MCF 10A (cell line): ENCODE results near the gene RIN3. TPM values are rescaled to one million over a fixed set of nuclear protein-coding genes. Genes with fewer than 3 reads are reported as not detected.

Source experiments
- BruUV-seq: library from RNA; stranded (reverse); fragments of 400-500 nt; replicated peaks from 2 replicates; lab custom pipeline; 2021; lab: Mats Ljungman, UMichigan
- CTCF ChIA-PET: fragments of 300-600 bp; sonication (Branson Sonifier 250); formaldehyde crosslinking; extraction: SDS; loops from one replicate; lab custom pipeline; 2021; ENCODE audit warnings: antibody characterized with exemption, inconsistent platforms; lab: Yijun Ruan, JAX
- POLR2A ChIA-PET: fragments of 300-600, 350-650 bp; sonication (Branson Sonifier 250); formaldehyde crosslinking; extraction: SDS; loops from one replicate; lab custom pipeline; 2020; ENCODE audit warnings: antibody characterized with exemption, inconsistent platforms; lab: Yijun Ruan, JAX
- DNase-seq: peaks from one replicate; pipeline ENCODE4 v3.0.0-alpha.2; 2018; ENCODE audit not compliant: unreplicated experiment
- H3K27ac Mint-ChIP-seq: one replicate; pipeline ENCODE4 v1.8.0; 2022; ENCODE audit warnings: mild to moderate bottlenecking, low read depth, mixed read lengths; ENCODE audit not compliant: unreplicated experiment
- H3K27me3 Mint-ChIP-seq: one replicate; pipeline ENCODE4 v1.8.0; 2022; ENCODE audit warnings: mixed read lengths; ENCODE audit not compliant: insufficient read depth, unreplicated experiment
- H3K36me3 Mint-ChIP-seq: one replicate; pipeline ENCODE4 v1.8.0; 2022; ENCODE audit warnings: mild to moderate bottlenecking, moderate library complexity, mixed read lengths; ENCODE audit not compliant: insufficient read depth, unreplicated experiment
- H3K4me1 Mint-ChIP-seq: one replicate; pipeline ENCODE4 v1.8.0; 2022; ENCODE audit warnings: mixed read lengths; ENCODE audit not compliant: insufficient read depth, unreplicated experiment
- H3K4me3 Mint-ChIP-seq: one replicate; pipeline ENCODE4 v1.8.0; 2022; ENCODE audit warnings: mild to moderate bottlenecking, moderate library complexity, mixed read lengths; ENCODE audit not compliant: unreplicated experiment
- H3K9me3 Mint-ChIP-seq: one replicate; pipeline ENCODE4 v1.8.0; 2022; ENCODE audit warnings: mixed read lengths; ENCODE audit not compliant: unreplicated experiment
- intact Hi-C: fragments of 100-400 bp; cut with micrococcal nuclease; formaldehyde crosslinking; loops from 2 replicates; pipeline ENCODE4 v1.14.1; 2022
- total RNA-seq: library from RNA; stranded (reverse); gene quantifications from 2 replicates; pipeline ENCODE4 v1.2.3, GENCODE V29; 2022
- TF ChIP-seq, protein P1 (sequence below): fragments of 200-600 bp; IDR thresholded peaks from one replicate; pipeline ENCODE4 v1.8.0; 2022; ENCODE audit warnings: antibody characterized with exemption, mild to moderate bottlenecking; ENCODE audit not compliant: unreplicated experiment

The RIN3 gene
- total RNA-seq, 1 experiment from 2014 or later = 14.2 TPM

DNA sequence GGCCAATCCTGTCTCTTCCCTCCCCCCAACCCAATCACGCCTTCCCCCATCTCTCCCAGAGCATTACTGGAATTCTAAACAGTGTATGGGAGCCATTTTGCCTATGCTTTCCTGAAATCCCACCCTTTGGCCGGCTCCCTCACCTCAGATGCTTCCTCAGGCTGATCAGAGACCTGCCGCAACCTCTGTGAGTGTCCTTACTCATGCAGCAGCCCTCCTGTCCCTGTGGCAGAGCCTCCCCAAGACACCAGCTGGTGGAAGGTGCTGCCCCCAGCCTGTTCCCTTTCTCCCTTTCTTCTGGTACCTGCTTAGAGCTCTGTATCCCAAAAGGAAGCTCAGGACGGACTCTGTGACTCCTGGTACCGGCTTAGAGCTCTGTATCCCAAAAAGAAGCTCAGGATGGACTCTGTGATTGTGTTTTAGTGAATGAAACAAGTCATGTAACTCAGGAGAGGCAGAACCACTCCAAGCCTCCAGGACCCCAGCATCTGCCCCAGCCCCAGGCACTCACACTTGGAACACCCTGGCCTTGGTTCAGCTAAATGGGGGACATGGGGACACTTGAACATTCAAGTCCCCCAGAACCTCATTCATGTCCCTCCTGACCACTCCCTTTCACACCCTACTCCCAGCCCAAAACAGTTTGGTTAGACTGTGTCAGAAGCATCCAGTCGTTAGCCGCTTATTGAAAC lies 29.3 kb upstream of the RIN3 start:
- ChIA-PET CTCF (interaction anchor here (0.6 to 0.7 kb wide), 2 partner anchors 32 to 155 kb away, joined by 3 read pairs; no protein-coding TSS in a partner anchor), POLR2A (no interaction called here)
- Mint-ChIP-seq H3K27me3 (no peaks in the 10 kb centered on the region), H3K4me1 (no peaks in the 10 kb centered on the region), H3K27ac (no peak overlapping the region), H3K36me3 (no peaks in the 10 kb centered on the region), H3K9me3 (no peaks in the 10 kb centered on the region), H3K4me3 (no peak overlapping the region)
- DNase-seq = no peak
- no TSS peak for BruUV-seq
- intact Hi-C loops = no loop called here
- TF ChIP-seq, protein P1, sequence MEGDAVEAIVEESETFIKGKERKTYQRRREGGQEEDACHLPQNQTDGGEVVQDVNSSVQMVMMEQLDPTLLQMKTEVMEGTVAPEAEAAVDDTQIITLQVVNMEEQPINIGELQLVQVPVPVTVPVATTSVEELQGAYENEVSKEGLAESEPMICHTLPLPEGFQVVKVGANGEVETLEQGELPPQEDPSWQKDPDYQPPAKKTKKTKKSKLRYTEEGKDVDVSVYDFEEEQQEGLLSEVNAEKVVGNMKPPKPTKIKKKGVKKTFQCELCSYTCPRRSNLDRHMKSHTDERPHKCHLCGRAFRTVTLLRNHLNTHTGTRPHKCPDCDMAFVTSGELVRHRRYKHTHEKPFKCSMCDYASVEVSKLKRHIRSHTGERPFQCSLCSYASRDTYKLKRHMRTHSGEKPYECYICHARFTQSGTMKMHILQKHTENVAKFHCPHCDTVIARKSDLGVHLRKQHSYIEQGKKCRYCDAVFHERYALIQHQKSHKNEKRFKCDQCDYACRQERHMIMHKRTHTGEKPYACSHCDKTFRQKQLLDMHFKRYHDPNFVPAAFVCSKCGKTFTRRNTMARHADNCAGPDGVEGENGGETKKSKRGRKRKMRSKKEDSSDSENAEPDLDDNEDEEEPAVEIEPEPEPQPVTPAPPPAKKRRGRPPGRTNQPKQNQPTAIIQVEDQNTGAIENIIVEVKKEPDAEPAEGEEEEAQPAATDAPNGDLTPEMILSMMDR = no peak

DNA sequence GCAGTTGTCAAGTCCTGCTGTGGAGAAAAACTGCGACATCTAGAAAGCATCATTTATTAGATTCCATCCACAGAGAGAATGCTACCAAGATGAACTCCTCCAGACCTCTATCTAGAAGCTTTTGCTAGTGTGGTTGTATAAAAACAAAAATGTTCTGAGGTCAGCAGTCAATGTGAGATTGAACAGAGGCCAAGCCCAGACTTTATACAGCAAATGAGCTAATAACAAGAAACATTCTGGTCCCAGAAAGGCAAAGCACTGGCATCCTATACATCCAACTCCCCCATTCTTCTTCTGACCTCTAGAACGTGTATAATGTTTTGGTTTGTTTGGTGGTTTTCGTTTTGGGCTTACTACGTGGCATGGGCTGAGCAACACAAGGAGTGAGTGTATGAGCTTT lies 26.7 kb upstream of the RIN3 start:
- Mint-ChIP-seq H3K27me3 (no peaks in the 10 kb centered on the region), H3K27ac (no peak overlapping the region), H3K4me1 (no peaks in the 10 kb centered on the region), H3K4me3 (no peak overlapping the region), H3K36me3 (no peaks in the 10 kb centered on the region), H3K9me3 (no peaks in the 10 kb centered on the region)
- intact Hi-C loops = no loop called here
- TF ChIP-seq, protein P1 = no peak
- POLR2A ChIA-PET = no interaction called here
- BruUV-seq = no TSS peak
- CTCF ChIA-PET = no interaction called here
- no peak for DNase-seq

DNA sequence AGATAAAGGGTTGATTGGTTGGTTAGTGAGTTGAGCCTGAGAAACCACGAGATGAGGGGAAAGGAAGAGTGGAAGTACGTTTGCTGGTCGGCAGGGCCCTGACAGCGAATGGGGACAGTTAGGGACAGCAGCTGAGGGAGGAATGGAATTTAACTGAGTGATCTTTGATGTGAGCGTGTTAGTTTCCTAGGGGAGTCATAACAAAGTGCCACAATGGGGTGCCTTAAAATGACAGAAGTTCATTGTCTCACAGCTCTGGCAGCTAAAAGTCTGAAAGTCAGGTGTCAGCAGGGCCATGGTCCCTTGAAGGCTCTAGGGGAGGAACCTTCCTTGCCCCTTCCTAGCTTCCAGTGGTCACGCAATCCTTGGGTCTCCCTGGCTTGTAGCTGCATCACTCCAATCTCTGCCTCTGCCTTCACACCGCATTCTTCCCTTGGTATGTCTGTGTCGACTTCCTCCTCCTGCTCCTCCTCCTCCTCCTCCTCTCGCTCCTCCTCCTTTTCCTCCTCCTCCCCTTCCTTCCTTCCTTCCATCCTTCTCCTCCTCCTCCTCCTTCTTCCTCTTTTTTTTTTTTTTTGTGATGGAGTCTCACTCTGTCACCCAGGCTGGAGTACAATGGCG lies 26.0 kb upstream of the RIN3 start:
- intact Hi-C loops = no loop called here
- no peaks in the 10 kb centered on the region for H3K36me3 Mint-ChIP-seq
- H3K27me3 Mint-ChIP-seq = no peaks in the 10 kb centered on the region
- TF ChIP-seq, protein P1 = no peak
- no TSS peak for BruUV-seq
- H3K9me3 Mint-ChIP-seq = no peaks in the 10 kb centered on the region
- H3K27ac Mint-ChIP-seq = no peak overlapping the region
- no peaks in the 10 kb centered on the region for H3K4me1 Mint-ChIP-seq
- DNase-seq = no peak
- H3K4me3 Mint-ChIP-seq = no peak overlapping the region
- ChIA-PET CTCF (no interaction called here), POLR2A (no interaction called here)

DNA sequence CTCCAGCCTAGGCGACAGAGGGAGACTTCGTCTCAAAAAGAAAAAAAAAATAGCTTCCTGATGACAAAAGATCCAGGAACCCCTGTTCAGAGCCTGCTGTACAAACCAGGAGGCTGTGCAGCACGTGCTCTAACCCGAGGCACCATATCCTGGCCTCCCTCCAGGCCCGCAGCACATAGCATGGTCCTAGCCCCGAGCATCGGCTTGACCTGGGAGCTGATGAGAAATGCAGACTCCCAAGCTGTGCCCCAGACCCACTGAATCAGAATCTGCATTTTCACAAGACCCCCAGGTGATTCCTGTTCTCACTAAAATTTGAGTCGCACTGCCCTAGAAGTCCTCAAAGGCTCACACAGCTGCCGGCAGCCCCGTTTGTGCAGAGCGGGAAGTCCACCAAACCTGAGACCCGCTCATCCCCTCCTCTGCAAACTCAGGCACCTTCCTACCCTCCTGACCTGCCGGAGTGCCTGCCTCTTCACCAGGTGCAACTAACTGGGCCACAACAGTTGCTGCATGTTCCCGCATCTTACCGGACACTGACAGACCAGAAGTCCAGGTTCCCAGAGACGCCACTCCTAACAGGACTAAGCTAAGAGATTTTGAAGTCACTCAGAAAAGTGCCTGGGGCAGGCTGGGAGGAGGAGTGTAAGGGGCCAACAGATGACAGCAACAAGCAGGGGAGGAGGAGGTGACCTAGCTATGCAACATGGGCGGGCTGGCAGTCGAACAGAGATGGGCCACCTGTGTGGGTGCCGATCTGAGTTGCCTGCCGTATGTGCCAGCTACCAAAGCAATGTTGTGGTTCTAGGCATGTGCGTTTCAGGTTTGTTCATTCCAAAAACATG lies 24.0 kb upstream of the RIN3 start:
- TF ChIP-seq, protein P1 = no peak
- Mint-ChIP-seq H3K36me3 (no peaks in the 10 kb centered on the region), H3K27me3 (no peaks in the 10 kb centered on the region), H3K9me3 (no peaks in the 10 kb centered on the region), H3K4me3 (no peak overlapping the region), H3K27ac (no peak overlapping the region), H3K4me1 (no peaks in the 10 kb centered on the region)
- ChIA-PET CTCF (interaction anchor here (0.5 to 0.7 kb wide), 2 partner anchors 53 to 200 kb away, joined by 3 to 5 read pairs; no protein-coding TSS in a partner anchor), POLR2A (interaction anchor here (0.7 kb wide), 1 partner anchor 62 kb away, joined by 4 read pairs; no protein-coding TSS in a partner anchor)
- DNase-seq = no peak
- no TSS peak for BruUV-seq
- intact Hi-C loops = no loop called here
